Caki2 (cell line): ENCODE data around the gene ILF2. TPM values are rescaled to one million over a fixed set of nuclear protein-coding genes. Genes with fewer than 3 reads are reported as not detected.

ENCODE experiments used
- DNase-seq: peaks from one replicate; pipeline ENCODE4 v3.0.0-alpha.2; 2015; ENCODE audit warnings: low read depth
- in situ Hi-C: cut with HindIII; loops from 2 replicates; pipeline ENCODE4 v1.10.0; 2016; ENCODE audit warnings: low sequenced_read_pairs, low pct_unique_long_range_greater_than_20kb, mixed read lengths
- total RNA-seq: library from RNA; depleted of rRNA; stranded (reverse); fragments of >200 nt; shearing (Covaris generic); gene quantifications from 2 replicates; pipeline ENCODE4 v1.2.3, GENCODE V29; 2014; ENCODE audit warnings: low replicate concordance

Gene ILF2
- total RNA-seq, 1 experiment from 2014 or later: 308 TPM

DNA sequence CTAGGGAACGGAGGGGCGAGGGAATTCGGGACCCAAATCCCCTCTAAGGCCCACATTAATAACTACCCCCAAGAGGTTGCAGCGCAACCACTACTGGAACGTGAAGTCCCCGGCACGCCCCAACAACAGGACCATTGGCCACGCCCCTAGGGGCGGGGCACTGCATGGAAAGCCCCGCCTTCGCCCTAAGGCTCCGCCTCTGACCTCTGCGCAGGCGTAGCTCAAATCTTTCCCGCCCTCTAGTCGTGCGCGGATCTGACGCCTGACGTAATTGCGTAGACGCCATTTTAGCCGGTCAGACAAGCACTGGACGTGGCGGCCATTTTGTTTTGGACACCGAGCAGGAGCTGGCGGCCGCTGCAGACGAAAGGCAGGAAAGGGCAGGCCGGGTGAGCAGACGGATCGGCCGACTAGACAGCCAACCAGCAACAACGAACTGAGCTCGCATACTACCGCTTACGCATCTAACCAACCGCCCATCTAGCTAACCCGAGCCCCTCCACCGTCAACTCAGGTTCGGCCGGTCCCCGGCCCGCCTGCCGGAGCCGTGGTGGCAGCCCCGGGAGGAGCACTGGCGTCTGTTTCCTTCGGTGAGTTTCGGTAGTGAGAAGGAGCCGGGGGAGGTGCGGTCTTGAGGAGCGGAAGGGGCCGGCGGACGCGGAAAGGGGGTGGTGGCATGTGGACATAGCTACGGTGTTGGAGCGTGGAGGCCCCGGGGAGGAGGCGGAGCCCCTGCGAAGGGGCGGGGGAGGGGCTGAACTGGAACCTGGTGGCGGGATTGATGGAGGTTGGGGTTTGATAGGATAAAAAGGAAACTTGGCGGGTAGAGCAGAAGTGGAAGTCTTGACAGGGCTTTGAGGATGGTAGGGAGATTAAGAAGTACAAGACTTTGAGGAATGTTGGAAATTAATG lies 36.8 kb downstream of the ILF2 start, which contains the start of gene CHTOP:
Gene CHTOP, plus strand, starts transcription at position 313 of the 912 bp plus-strand sequence. CDS start 2,523 bp downstream, outside the sequence.
- in situ Hi-C loops: no loop called here
- DNase-seq: peak; percentile 97

DNA sequence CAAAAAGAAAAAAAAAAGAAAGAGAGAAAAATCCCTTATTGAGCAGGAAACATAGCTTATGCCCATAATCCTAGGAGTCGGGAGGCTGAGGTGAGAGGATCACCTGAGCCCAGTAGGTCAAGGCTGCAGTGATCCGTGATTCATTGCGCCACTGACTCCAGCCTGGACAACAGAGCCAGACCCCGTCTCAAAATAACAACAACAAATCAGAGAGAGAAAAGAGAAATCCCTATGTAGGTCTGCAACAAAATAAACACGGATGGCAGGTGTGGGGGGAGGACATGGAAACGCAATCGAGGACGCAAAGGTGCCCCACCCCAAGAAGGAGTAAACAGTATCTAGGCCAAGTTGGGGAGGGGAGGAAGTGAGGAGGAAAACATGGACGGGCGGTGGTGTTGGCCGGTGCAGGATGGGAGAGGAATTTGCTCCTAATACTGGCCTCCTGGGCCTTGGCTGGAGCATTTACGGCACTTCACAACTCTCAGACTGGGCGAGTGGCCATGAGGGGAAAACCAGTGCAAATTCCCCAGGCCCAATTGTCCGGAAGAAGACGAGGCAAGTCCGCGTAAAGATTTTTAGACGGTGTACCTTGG lies 37.5 kb downstream of the ILF2 start:
- DNase-seq: no peak
- in situ Hi-C loops: no loop called here

DNA sequence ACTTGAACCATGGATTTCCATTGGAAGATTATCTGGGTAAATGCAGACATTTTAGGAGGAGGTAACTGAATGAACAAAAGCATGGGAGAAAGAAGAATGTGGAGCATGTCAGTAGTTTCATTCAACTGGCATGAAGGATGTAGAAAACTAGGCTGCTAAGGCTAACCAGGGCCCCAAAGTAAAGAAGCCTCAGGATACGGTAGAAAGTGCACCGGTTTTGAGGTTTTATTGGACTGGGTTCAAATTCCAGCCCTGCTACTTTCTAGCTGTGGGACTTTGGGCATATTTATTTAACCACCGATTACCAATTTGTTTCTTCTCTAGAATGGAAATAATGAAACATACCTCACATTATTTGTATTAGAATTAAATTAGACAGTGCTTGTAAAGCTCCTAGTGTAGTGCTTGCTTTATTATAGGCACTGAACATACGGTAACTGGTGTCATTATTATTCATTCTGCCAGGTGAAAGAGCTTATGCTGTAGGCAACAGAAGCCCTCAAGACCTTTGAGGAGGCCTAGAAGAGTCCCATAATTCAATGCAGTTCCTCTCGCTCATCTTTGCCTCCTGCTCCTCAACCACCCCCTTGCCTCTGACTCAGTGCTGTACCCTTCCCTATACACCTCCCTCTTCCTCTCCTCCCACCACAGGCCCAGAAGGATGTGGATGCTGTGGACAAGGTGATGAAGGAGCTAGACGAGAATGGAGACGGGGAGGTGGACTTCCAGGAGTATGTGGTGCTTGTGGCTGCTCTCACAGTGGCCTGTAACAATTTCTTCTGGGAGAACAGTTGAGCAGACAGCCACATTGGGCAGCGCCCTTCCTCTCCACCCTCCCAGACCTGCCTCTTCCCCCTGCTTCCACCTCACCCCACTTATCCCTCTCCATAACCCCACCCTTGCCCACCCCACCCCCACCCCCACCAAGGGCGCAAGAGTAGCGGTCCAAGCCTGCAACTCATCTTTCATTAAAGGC lies 39.5 kb downstream of the ILF2 start:
- no peak for DNase-seq
- in situ Hi-C loops: no loop called here

DNA sequence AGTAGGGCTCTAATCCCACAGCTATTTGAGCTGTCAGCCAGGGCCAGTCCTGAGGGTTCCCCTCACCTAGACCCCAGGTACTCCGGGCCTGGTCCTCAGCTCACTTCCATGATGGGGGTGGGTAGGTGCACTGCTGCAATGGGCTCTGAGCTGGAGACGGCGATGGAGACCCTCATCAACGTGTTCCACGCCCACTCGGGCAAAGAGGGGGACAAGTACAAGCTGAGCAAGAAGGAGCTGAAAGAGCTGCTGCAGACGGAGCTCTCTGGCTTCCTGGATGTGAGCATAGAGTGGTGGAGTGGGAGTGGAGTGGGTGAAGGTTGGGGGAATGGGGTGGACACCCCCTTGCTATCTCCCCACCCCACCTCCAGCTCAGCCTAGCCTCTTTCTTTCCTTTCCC lies 40.4 kb downstream of the ILF2 start:
- no peak for DNase-seq
- in situ Hi-C loops: no loop called here

DNA sequence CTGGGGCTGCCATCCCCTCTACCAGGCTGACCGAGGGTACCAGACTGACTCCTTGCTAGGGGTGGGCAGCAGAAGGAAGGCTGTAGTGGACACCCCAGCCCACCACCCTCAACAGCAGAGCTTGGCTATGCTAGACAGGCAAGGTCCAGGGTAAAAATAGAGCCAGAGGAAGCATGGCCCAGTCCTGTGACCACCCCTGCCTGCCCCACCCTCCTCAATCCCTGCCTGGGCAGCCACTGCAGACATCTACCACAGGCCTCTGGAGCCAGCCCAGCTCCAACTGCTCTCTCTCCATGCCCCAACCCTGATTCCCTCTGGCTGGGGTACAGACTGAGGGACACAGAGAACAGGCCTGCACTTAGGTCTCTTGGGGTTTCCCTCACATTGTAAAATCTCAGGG lies 40.8 kb downstream of the ILF2 start:
- DNase-seq: no peak
- in situ Hi-C loops: no loop called here

DNA sequence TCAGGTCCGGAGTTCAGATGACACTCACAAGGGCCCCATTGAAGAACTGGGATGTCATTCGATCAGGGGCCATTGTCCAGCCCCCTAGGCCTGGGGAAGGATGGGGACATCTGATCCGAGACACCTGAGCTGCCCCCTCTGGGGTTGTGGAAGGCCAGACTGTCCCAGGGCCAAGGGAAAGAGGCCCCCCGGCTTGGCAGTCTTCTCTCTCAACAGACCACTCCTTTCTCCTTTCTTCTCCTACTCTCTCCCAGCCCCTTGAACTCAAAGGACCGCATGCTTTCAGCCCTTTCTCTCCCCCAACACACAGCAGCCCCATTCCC lies 41.5 kb downstream of the ILF2 start:
- no peak for DNase-seq
- in situ Hi-C loops: no loop called here

DNA sequence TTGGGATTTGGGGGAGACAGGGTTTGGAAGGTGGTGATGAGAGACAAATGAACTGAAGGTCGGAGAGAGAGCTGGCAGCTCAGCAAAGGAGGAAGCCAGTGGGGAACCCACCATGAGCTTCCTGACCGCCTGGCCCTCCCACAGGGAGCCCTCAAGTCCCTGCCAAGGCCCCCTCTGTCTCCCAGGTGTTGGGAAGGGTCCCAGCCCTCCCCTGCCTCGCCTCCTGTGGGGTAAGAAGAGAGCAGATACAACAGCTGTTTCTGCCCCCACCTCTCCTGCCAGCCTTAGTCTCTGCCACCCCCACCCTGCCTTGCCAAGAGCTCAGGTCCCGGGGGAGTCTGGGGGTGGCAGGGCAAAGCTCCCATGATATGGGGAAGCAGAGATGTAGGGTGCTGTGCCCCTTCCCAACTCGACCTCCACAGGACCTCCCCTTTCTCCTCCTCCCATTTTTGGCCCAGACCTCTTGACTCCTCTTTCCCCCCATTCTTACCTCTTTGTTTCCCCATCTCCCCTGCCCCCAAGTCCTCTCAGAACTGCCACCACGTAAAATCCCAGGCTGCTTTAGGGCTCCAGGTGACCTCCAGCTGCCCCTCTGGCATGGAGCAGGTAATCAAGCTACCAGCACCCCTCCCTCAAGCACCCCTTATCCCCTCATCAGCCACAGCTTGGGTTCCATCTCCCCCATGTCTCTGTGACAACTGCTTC lies 42.0 kb downstream of the ILF2 start:
- in situ Hi-C loops: no loop called here
- no peak for DNase-seq

DNA sequence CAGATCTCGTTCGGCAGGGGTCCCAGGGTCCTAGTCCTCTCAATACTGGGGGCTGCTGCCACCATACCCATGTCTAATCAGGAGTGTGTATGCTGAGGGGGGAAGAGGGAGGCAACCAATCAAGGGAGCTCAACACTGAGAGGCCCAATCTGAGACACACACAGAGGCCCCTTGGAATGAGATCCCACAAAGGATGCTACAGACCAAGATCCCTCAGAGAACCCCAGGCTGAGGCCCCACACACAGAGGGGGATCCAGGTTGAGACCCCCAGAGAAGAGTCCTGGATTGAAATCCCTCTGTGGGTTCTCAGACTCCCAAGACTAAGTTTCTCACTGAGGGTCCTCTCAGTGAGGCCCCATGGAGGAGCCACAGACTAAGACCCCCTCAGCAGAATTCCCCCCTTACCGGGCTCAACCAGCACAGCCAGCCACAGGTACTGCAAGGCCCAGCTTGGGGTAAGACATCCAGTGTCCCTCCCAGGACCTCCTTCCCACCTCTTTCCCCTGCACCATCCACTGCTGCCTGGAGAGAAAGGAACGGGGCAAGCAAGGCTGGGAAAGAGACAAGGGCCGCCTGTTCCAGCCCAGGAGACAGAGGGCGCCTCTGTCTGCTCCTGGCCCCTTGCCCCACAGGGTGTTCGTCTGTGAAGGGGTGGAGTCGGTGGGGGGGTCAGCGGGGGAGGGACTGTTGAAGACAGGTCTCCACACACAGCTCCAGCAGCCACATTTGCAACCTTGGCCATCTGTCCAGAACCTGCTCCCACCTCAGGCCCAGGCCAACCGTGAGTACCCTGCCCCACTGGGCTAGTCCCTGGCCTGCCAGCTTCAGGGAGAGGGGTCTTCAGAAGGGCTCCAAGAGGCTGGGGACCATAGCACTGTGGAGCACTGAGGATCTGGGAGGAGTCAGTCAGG lies 42.8 kb downstream of the ILF2 start, which contains the start of gene S100A1:
Gene S100A1, plus strand, starts transcription at position 720 of the 912 bp plus-strand sequence. CDS start 2,088 bp downstream, outside the sequence.
- DNase-seq: no peak
- in situ Hi-C loops: no loop called here

DNA sequence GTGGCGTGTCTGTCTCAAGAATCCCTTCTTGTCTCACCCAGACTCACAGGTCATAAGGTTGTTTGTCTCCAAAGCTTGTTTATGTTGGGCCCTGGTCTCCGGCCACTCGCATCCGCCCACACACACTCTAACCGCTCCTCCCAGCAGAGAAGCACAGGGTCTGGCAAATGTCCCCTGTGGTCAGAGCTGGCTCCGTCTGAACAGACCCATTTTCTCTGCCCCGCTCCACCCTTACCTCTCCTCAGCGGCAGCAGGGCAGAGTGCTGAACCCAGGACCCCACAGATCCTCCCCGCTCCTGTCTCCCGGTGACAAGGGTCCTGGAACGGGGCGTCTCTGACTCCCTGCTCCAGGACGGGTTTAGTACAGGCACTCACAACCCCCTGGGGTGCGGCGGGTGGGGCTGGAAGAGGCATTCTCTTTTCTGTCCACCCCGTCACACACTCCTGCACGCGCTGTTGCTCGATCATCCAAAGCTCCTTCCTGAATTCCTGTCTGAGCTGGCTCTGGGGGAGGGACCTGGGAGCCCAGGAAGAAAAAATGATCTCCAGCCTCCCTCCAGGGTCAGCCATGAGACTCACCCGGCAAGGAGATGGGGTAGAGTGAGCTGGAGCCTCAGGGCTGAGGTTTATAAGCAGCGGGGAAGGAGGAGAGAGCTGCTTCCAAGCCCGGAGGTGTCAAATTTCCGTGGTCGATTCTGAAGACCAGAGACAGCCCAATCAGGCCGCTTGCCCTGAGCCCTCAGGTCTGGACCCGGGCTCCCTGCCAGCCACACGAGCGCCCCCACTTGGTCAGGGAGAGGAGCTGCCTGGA lies 43.7 kb downstream of the ILF2 start, which contains the start of gene S100A13:
Gene S100A13, minus strand, starts transcription at position 602 of the 811 bp plus-strand sequence. CDS start 1,033 bp downstream, outside the sequence.
- in situ Hi-C loops: no loop called here

DNA sequence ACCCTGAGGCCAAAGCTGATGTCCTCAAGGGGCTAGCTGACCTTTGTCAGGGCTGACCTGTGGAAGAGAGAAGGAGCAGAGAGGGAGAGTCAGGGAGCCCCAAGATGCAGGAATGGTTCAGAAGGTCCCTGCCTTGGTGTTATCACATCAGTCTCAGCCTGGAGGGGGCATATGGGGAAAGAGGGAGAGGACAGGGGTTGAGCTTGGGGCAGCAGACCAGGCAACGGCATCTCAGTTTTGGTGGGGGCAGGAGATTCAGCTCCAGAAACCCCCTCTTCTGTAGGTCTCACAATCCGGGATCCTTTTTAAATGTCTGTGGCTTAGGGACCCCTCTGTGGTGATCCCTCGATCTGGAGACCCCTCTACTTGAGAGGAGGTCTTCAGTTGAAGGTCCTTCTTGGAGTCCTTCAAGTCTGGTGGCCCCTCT lies 44.3 kb downstream of the ILF2 start:
- in situ Hi-C loops: no loop called here
- no peak for DNase-seq

More for the DNA sequence above, 43.7 kb downstream of the ILF2 start, which contains the start of gene S100A13:
- DNase-seq: peak; percentile 97

DNA sequence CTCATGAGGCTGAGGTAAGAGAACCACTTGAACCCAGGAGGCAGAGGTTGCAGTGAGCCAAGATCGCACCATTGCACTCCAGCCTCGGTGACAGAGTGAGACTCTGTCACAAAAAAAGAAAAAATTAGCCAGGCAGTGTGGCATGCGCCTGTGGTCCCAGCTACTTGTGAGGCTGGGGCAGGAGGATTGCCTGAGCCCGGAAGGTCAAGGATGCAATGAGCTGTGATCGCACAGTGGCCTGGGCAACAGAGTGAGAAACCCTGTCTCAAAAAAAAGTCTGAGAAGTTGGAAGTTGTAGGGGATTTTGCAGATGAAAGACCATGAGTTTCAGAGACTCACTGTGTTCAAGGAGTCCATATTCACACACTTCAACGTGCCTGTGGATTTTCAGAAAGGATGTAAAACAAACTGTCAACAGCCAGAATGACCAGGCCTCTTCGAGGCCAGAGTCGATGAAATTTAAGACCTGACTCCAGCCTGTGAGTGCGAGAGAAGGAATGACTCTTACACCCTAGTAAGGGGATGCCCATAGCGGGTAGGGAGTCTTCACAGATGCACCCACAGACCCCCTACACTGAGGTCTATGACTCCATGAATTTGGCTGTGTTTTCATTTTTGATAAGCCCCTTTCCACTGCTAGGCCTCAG lies 45.7 kb downstream of the ILF2 start:
- in situ Hi-C loops: no loop called here
- no peak for DNase-seq

DNA sequence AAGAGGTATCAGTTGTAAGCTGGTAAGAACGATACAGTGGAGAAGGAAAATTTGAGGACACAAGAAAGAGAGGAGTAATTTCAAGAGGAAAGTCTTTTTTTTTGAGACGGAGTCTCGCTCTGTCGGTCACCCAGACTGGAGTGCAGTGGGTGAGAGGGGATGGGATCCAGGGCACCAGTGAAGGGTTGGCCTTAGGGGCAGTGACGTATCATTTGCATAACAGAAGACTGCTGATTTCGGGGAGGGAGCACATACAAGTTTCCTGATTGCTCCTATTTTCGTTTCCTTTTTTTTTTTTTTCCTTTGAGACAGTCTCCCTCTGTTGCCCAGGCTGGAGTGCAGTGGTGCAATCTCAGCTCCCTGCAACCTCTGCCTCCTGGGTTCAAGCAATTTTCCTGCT lies 47.7 kb downstream of the ILF2 start:
- in situ Hi-C loops: no loop called here
- DNase-seq: no peak

DNA sequence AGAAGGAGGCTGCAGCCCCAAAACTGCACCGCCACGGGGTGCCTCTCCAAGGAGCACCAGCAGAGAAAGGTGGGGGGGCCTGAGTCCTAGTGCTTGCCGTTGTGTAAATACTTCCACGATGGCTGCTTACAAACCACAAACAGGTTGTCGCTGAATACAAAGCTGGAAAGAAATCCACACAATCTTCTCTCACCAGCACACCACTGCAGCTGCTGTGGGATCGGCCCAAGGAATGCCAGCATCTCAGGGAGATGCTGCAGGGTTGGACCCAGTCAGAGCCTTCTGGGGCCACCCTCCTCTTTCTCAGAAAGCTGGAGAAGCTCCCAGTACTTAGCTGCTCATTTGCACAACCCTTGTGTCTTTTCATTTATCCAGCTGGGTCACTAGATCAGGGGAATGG lies 51.6 kb downstream of the ILF2 start:
- DNase-seq: no peak
- in situ Hi-C loops: no loop called here

DNA sequence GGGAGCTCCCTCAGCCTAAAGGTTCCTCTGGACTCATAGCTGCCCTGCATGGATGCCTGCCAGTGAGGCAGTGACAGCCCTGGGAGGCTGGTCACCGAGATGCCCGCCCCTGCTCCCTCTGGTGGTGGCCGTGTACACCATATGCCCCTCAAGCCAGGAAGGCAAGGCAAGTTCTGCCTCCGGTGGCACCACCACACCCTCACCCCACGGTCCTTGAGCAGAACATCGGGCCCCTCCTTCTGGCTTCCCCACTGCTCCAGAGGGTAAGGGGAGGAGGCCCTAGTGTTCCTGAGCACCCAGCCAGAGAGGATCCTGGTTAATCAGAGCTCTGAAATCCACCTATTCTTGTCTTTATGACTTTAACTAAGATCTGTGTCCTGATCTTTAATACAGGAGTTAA lies 53.1 kb downstream of the ILF2 start:
- DNase-seq: peak; percentile 67
- in situ Hi-C loops: no loop called here

DNA sequence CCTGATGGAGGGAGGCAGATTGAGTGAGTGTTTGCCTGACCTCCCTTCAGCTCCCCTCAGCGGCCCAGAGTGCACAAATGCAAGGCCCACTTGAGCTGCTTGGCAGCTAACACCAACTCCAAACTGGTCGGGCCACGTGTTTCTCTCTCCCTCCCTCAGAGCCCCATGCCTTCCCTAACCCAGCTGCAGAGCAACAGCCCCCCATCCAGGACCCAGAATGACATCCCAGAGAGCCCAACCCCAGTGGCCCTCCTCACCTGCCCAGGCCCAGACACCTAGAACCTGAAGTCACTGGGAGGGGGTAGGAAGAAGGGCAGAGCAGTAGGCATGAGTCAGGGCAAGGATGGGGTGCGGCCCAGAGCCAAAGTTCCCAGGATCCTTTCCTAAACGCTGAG lies 53.9 kb downstream of the ILF2 start:
- in situ Hi-C loops: no loop called here

More for the DNA sequence above, 53.9 kb downstream of the ILF2 start:
- DNase-seq: no peak
